ENCODE results near the gene PLPPR3.

DNA sequence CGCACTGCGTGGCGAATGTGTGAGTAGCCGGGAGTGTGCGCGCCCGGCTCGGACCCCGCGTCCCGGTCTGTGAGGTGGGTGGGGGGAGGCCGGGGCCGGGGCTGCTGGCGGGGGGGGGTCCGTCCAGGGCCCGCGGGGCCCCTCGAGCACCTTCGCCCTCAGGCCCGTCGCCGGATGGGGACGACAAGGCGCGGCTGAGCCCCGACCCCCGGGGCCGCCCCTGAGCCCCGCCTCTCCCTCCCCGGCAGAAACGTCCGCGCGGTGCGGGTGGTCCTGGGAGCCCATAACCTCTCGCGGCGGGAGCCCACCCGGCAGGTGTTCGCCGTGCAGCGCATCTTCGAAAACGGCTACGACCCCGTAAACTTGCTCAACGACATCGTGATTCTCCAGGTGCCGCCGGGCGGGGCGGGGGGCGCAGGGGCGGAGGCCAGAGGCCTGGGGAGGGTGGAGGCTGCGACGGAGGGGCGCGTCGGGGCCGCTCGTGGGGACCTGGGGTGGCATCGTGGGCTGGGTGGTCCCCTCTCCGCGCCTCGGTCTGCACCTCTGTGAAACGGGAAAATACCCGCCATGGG, 31.3 kb upstream of the PLPPR3 start:
- TF ChIP-seq, protein P1, sequence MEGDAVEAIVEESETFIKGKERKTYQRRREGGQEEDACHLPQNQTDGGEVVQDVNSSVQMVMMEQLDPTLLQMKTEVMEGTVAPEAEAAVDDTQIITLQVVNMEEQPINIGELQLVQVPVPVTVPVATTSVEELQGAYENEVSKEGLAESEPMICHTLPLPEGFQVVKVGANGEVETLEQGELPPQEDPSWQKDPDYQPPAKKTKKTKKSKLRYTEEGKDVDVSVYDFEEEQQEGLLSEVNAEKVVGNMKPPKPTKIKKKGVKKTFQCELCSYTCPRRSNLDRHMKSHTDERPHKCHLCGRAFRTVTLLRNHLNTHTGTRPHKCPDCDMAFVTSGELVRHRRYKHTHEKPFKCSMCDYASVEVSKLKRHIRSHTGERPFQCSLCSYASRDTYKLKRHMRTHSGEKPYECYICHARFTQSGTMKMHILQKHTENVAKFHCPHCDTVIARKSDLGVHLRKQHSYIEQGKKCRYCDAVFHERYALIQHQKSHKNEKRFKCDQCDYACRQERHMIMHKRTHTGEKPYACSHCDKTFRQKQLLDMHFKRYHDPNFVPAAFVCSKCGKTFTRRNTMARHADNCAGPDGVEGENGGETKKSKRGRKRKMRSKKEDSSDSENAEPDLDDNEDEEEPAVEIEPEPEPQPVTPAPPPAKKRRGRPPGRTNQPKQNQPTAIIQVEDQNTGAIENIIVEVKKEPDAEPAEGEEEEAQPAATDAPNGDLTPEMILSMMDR (IDR thresholded peaks at IDR 0.05; ENCODE audit: borderline replicate concordance, extremely low read depth, low read length, poor library complexity, severe bottlenecking), result no peak
- no peak for TF ChIP-seq EZH2 (IDR thresholded peaks at IDR 0.05; ENCODE audit: borderline replicate concordance, low read depth, low read length, severe bottlenecking)
